Right renal pelvis (tissue), 4 donors: Measurements from ENCODE around the gene ARID2. TPM values are rescaled to one million over a fixed set of nuclear protein-coding genes. Genes with fewer than 3 reads are reported as not detected.

Source experiments
- DNase-seq, 4 donors: peaks; one replicate each; pipeline ENCODE4 v3.0.0-alpha.2; 2013; ENCODE audit warnings: low read depth in 4 of 4, low spot score in 3 of 4, missing footprints in 1 of 4
- polyA plus RNA-seq, 4 donors: library from polyadenylated mRNA; unstranded; fragments of 120-200 nt; gene quantifications; one replicate each; pipeline ENCODE4 v1.2.1, GENCODE V29; 2013; ENCODE audit not compliant: insufficient read length in 4 of 4

The ARID2 gene
- polyA plus RNA-seq, 4 donors = 31.9 to 38.8 (median 34.7) TPM

- DNase-seq = no peak
Measured at GRCh38 chr12:45718306-45718705, 11.2 kb upstream of the ARID2 start.

GRCh38 chr12:45720069-45720468, 9.4 kb upstream of the ARID2 start:
- DNase-seq = no peak

- DNase-seq = no peak
Measured at GRCh38 chr12:45721369-45721768, 8.1 kb upstream of the ARID2 start.

- no peak for DNase-seq
Measured at GRCh38 chr12:45721954-45722353, 7.6 kb upstream of the ARID2 start.

GRCh38 chr12:45725631-45726602, 3.6 kb upstream of the ARID2 start:
- DNase-seq = peak in 2 of 4 donors; percentile 45 to 65

GRCh38 chr12:45726603-45727300, 2.8 kb upstream of the ARID2 start:
- DNase-seq = peak in 1 of 4 donors; percentile 42

GRCh38 chr12:45727301-45727979, 2.1 kb upstream of the ARID2 start:
- DNase-seq = peak; percentile 84 to 94 (median 92)

GRCh38 chr12:45727980-45728629, 1.4 kb upstream of the ARID2 start:
- DNase-seq = no peak

GRCh38 chr12:45728630-45729232, 775 bp upstream of the ARID2 start:
- peak; percentile 90 to 95 (median 92) for DNase-seq

GRCh38 chr12:45730084-45730347, 510 bp downstream of the ARID2 start:
- DNase-seq = no peak

- peak in 2 of 4 donors; percentile 59 to 60 for DNase-seq
Measured at GRCh38 chr12:45730348-45731189, 1.1 kb downstream of the ARID2 start.

- DNase-seq = no peak
Measured at GRCh38 chr12:45731190-45731775, 1.8 kb downstream of the ARID2 start.

- DNase-seq = peak in 1 of 4 donors; percentile 12
Measured at GRCh38 chr12:45732250-45732649, 2.7 kb downstream of the ARID2 start.

- DNase-seq = no peak
Measured at GRCh38 chr12:45732936-45733335, 3.4 kb downstream of the ARID2 start.

GRCh38 chr12:45737638-45738037, 8.1 kb downstream of the ARID2 start:
- no peak for DNase-seq

GRCh38 chr12:45742590-45742989, 13.1 kb downstream of the ARID2 start:
- DNase-seq = no peak

- DNase-seq = no peak
Measured at GRCh38 chr12:45743247-45743646, 13.7 kb downstream of the ARID2 start.

- no peak for DNase-seq
Measured at GRCh38 chr12:45745861-45746277, 16.4 kb downstream of the ARID2 start.

GRCh38 chr12:45756666-45757065, 27.2 kb downstream of the ARID2 start:
- DNase-seq = no peak
